ENCODE data around the gene CRYBA2. TPM values are rescaled to one million over a fixed set of nuclear protein-coding genes. Genes with fewer than 3 reads are reported as not detected.

The CRYBA2 gene
- total and polyA plus RNA-seq, 9 of the 15 experiments (the other 6 are each of a cell fraction or from before 2014, with no cell fraction given) = 0.11 to 1.8 (median 0.62) TPM; not detected in 5

GRCh38 chr2:218984239-218985020 lies 8.8 kb downstream of the CRYBA2 start:
- no peak for ATAC-seq
- intact Hi-C loops (cut with micrococcal nuclease) (no loop called here), in situ Hi-C loops (cut with MboI) (no loop called here)
- CTCF ChIA-PET (ENCODE audit: low intra/inter-chr PET ratio) = interaction anchor here (0.6 kb wide), 1 partner anchor 12 kb away, joined by 5 read pairs; no protein-coding TSS in a partner anchor
- no peak for DNase-seq (ENCODE audit: extremely low read depth in 1 of 4, low spot score in 3 of 4)
- no peak for FAIRE-seq
- no peak overlapping the region for H3K9ac ChIP-seq (ENCODE audit: insufficient read depth in 1 of 2, low read depth in 2 of 2, low read length in 2 of 2)
- no peaks in the 10 kb centered on the region for H3K9me3 ChIP-seq (replicated peaks; ENCODE audit: control insufficient read depth, insufficient read depth, low read depth, low read length)
- no peak overlapping the region for H2AFZ ChIP-seq (ENCODE audit: low read depth, low read length)
- 35% methylated on average over 37 of the region's 50 CpGs for WGBS (ENCODE audit: insufficient coverage, low coverage, missing lambda C conversion rate)
- no peaks in the 10 kb centered on the region for H3K9me1 ChIP-seq (ENCODE audit: control insufficient read depth, insufficient read depth, low read length)
- peaks cover 0 to 26% of the 10 kb centered on the region in 2 experiments; a peak in 2 of 5 replicates for H3K27me3 ChIP-seq (ENCODE audit: control insufficient read depth in 2 of 2, insufficient read depth in 2 of 2, low read length in 2 of 2)
- H4K20me1 ChIP-seq (replicated peaks; ENCODE audit: control insufficient read depth, insufficient read depth, low read length) = no peaks in the 10 kb centered on the region
- H3K79me2 ChIP-seq (ENCODE audit: control insufficient read depth, insufficient read depth, low read length) = no peaks in the 10 kb centered on the region
- no TSS peak for BruUV-seq (replicated peaks)
- H3K27ac ChIP-seq (ENCODE audit: extremely low read depth, low read depth, low read length) = no peak overlapping the region
- no peaks in the 10 kb centered on the region for H3K36me3 ChIP-seq (ENCODE audit: control insufficient read depth, insufficient read depth, low read length)
- H3K4me3 ChIP-seq = no peak overlapping the region
- H3K4me1 ChIP-seq (replicated peaks in 1 of 2; ENCODE audit: control insufficient read depth in 2 of 2, insufficient read depth in 2 of 2, low read length in 2 of 2) = peaks cover 3 to 23% of the 10 kb centered on the region in 2 experiments; a peak in 3 of 5 replicates
- TF ChIP-seq NR2C1 (IDR thresholded peaks at IDR 0.05) = no peak
- no peak for TF ChIP-seq NR2C1 (tag; IDR thresholded peaks at IDR 0.05)
- peak; percentile 69 for TF ChIP-seq ZBTB33 (CRISPR knock-in tag; IDR thresholded peaks at IDR 0.05)
- no peak for TF ChIP-seq ZNF766 (CRISPR knock-in tag; conservative IDR thresholded peaks at IDR 0.05)
- TF ChIP-seq KDM2B (CRISPR knock-in tag; IDR thresholded peaks at IDR 0.05) = no peak
- TF ChIP-seq TCF3 (CRISPR knock-in tag; IDR thresholded peaks at IDR 0.05) = no peak
- no peak for TF ChIP-seq MXI1 (IDR thresholded peaks at IDR 0.05; ENCODE audit: low read depth, low read length)
- TF ChIP-seq CBX3 (IDR thresholded peaks at IDR 0.05; ENCODE audit: borderline replicate concordance in 1 of 2, low read length in 2 of 2) = no peak
- TF ChIP-seq TAL1 (IDR thresholded peaks at IDR 0.05) = no peak
- no peak for TF ChIP-seq KDM5B (IDR thresholded peaks at IDR 0.05; ENCODE audit: insufficient replicate concordance, low read depth, low read length)
- POLR2A ChIA-PET = no interaction called here
- H3K4me2 ChIP-seq (ENCODE audit: insufficient read depth, low read length) = no peak overlapping the region

All from K562 (cell line).